Measurements from ENCODE around the gene PDPK1.
"Not testable (repeated sequence)": the region's sequence is repeated elsewhere in the genome, so short reads cannot be mapped to it uniquely, and the experiment has no call there.

PDPK1 gene

GRCh38 chr16:2603165-2604015, 65.6 kb downstream of the PDPK1 start:
- Histone ChIP-seq H3K9ac (ENCODE audit: low read length) (peak overlapping the region; percentile 93), H2BK15ac (replicated peaks; ENCODE audit: low read depth) (no peak overlapping the region), H3K18ac (ENCODE audit: low read length) (no peak overlapping the region), H3K79me1 (ENCODE audit: low read length) (no peaks in the 10 kb centered on the region), H3K4me3 (ENCODE audit: low read length) (peak overlapping the region; percentile 85), H4K5ac (ENCODE audit: low read length) (no peak overlapping the region), H2AK5ac (ENCODE audit: low read length) (no peak overlapping the region), H3K4me1 (ENCODE audit: control insufficient read depth, low read depth, low read length) (no peaks in the 10 kb centered on the region), H3K4me2 (ENCODE audit: low read length) (peak overlapping the region; percentile 38), H4K8ac (ENCODE audit: low read depth, low read length) (no peak overlapping the region), H2BK5ac (ENCODE audit: low read length) (no peak overlapping the region), H3K79me2 (ENCODE audit: control insufficient read depth, insufficient read depth, low read length) (peaks cover 16% of the 10 kb centered on the region), H3K4ac (ENCODE audit: low read depth, low read length) (peak overlapping the region; percentile 28), H3K27ac (ENCODE audit: low read depth, low read length) (peak overlapping the region; percentile 53), H2BK120ac (ENCODE audit: low read depth, low read length) (no peak overlapping the region), H3K23ac (ENCODE audit: low read length) (no peak overlapping the region), H3K27me3 (ENCODE audit: insufficient read depth, low read length, poor library complexity) (no peaks in the 10 kb centered on the region), H3K56ac (ENCODE audit: low read length) (peak overlapping the region; percentile 98), H3K36me3 (ENCODE audit: control insufficient read depth, insufficient read depth, low read length) (no peaks in the 10 kb centered on the region)
- DNase-seq: peak; percentile 98
- no CpG with 5 or more reads among the region's 58 CpGs for WGBS (ENCODE audit: extremely low coverage, insufficient coverage, low lambda C conversion rate)

GRCh38 chr16:2604016-2604369, 66.2 kb downstream of the PDPK1 start:
- WGBS (ENCODE audit: extremely low coverage, insufficient coverage, low lambda C conversion rate): no CpG with 5 or more reads among the region's 12 CpGs
- H3K4me1 ChIP-seq (ENCODE audit: control insufficient read depth, low read depth, low read length); H2BK15ac ChIP-seq (replicated peaks; ENCODE audit: low read depth); H3K79me1 ChIP-seq (ENCODE audit: low read length); H3K18ac ChIP-seq (ENCODE audit: low read length); H3K27ac ChIP-seq (ENCODE audit: low read depth, low read length); DNase-seq; H2AK5ac ChIP-seq (ENCODE audit: low read length); H4K5ac ChIP-seq (ENCODE audit: low read length); H2BK5ac ChIP-seq (ENCODE audit: low read length); H3K27me3 ChIP-seq (ENCODE audit: insufficient read depth, low read length, poor library complexity); H3K36me3 ChIP-seq (ENCODE audit: control insufficient read depth, insufficient read depth, low read length); H4K8ac ChIP-seq (ENCODE audit: low read depth, low read length); H3K23ac ChIP-seq (ENCODE audit: low read length); H3K4ac ChIP-seq (ENCODE audit: low read depth, low read length); H2BK120ac ChIP-seq (ENCODE audit: low read depth, low read length): not testable (repeated sequence)
- Histone ChIP-seq H3K79me2 (ENCODE audit: control insufficient read depth, insufficient read depth, low read length) (peaks cover 16% of the 10 kb centered on the region), H3K9ac (ENCODE audit: low read length) (peak overlapping the region; percentile 93), H3K4me3 (ENCODE audit: low read length) (peak overlapping the region; percentile 85), H3K56ac (ENCODE audit: low read length) (peak overlapping the region; percentile 98), H3K4me2 (ENCODE audit: low read length) (peak overlapping the region; percentile 38)

- not testable (repeated sequence) for H4K5ac ChIP-seq (ENCODE audit: low read length); DNase-seq; H4K8ac ChIP-seq (ENCODE audit: low read depth, low read length); H3K4me2 ChIP-seq (ENCODE audit: low read length); H3K23ac ChIP-seq (ENCODE audit: low read length); H3K4me3 ChIP-seq (ENCODE audit: low read length); H2BK5ac ChIP-seq (ENCODE audit: low read length); H3K56ac ChIP-seq (ENCODE audit: low read length); H3K4me1 ChIP-seq (ENCODE audit: control insufficient read depth, low read depth, low read length); H2BK120ac ChIP-seq (ENCODE audit: low read depth, low read length); H3K18ac ChIP-seq (ENCODE audit: low read length); H3K27me3 ChIP-seq (ENCODE audit: insufficient read depth, low read length, poor library complexity); H2BK15ac ChIP-seq (replicated peaks; ENCODE audit: low read depth); H3K79me1 ChIP-seq (ENCODE audit: low read length); H3K36me3 ChIP-seq (ENCODE audit: control insufficient read depth, insufficient read depth, low read length); H3K27ac ChIP-seq (ENCODE audit: low read depth, low read length); H3K4ac ChIP-seq (ENCODE audit: low read depth, low read length); H3K9ac ChIP-seq (ENCODE audit: low read length); H2AK5ac ChIP-seq (ENCODE audit: low read length)
- no CpG with 5 or more reads among the region's 8 CpGs for WGBS (ENCODE audit: extremely low coverage, insufficient coverage, low lambda C conversion rate)
- peaks cover 27% of the 10 kb centered on the region for H3K79me2 ChIP-seq (ENCODE audit: control insufficient read depth, insufficient read depth, low read length)
These were observed 69.0 kb downstream of the PDPK1 start for GRCh38 chr16:2606820-2607219.

- not testable (repeated sequence) for H3K36me3 ChIP-seq (ENCODE audit: control insufficient read depth, insufficient read depth, low read length); H3K56ac ChIP-seq (ENCODE audit: low read length); H3K23ac ChIP-seq (ENCODE audit: low read length); H3K27ac ChIP-seq (ENCODE audit: low read depth, low read length); H3K27me3 ChIP-seq (ENCODE audit: insufficient read depth, low read length, poor library complexity); H3K9ac ChIP-seq (ENCODE audit: low read length); H3K4me2 ChIP-seq (ENCODE audit: low read length); H2AK5ac ChIP-seq (ENCODE audit: low read length); DNase-seq; H2BK15ac ChIP-seq (replicated peaks; ENCODE audit: low read depth); H3K4me1 ChIP-seq (ENCODE audit: control insufficient read depth, low read depth, low read length); H2BK5ac ChIP-seq (ENCODE audit: low read length); H4K8ac ChIP-seq (ENCODE audit: low read depth, low read length); H3K18ac ChIP-seq (ENCODE audit: low read length); H3K4me3 ChIP-seq (ENCODE audit: low read length); H3K79me1 ChIP-seq (ENCODE audit: low read length); H4K5ac ChIP-seq (ENCODE audit: low read length); H3K4ac ChIP-seq (ENCODE audit: low read depth, low read length); H2BK120ac ChIP-seq (ENCODE audit: low read depth, low read length)
- H3K79me2 ChIP-seq (ENCODE audit: control insufficient read depth, insufficient read depth, low read length): peaks cover 19% of the 10 kb centered on the region
- WGBS (ENCODE audit: extremely low coverage, insufficient coverage, low lambda C conversion rate): no CpG with 5 or more reads among the region's 11 CpGs
These were observed 71.5 kb downstream of the PDPK1 start for GRCh38 chr16:2609345-2609744.

- Histone ChIP-seq H3K4me2 (ENCODE audit: low read length) (no peak overlapping the region), H3K27ac (ENCODE audit: low read depth, low read length) (no peak overlapping the region), H3K4me1 (ENCODE audit: control insufficient read depth, low read depth, low read length) (no peaks in the 10 kb centered on the region), H3K56ac (ENCODE audit: low read length) (no peak overlapping the region), H3K9ac (ENCODE audit: low read length) (no peak overlapping the region), H3K18ac (ENCODE audit: low read length) (no peak overlapping the region), H3K79me2 (ENCODE audit: control insufficient read depth, insufficient read depth, low read length) (peaks cover 19% of the 10 kb centered on the region), H3K36me3 (ENCODE audit: control insufficient read depth, insufficient read depth, low read length) (peaks cover 4% of the 10 kb centered on the region), H4K8ac (ENCODE audit: low read depth, low read length) (no peak overlapping the region), H4K5ac (ENCODE audit: low read length) (no peak overlapping the region), H3K4me3 (ENCODE audit: low read length) (no peak overlapping the region), H3K79me1 (ENCODE audit: low read length) (peaks cover 7% of the 10 kb centered on the region), H2BK15ac (replicated peaks; ENCODE audit: low read depth) (no peak overlapping the region), H3K23ac (ENCODE audit: low read length) (no peak overlapping the region), H3K27me3 (ENCODE audit: insufficient read depth, low read length, poor library complexity) (no peaks in the 10 kb centered on the region), H2BK120ac (ENCODE audit: low read depth, low read length) (no peak overlapping the region), H3K4ac (ENCODE audit: low read depth, low read length) (no peak overlapping the region), H2BK5ac (ENCODE audit: low read length) (no peak overlapping the region), H2AK5ac (ENCODE audit: low read length) (no peak overlapping the region)
- DNase-seq: no peak
- no CpG with 5 or more reads among the region's 12 CpGs for WGBS (ENCODE audit: extremely low coverage, insufficient coverage, low lambda C conversion rate)
These were observed 72.1 kb downstream of the PDPK1 start for GRCh38 chr16:2609827-2610470.
